ENCODE results near the gene FZD7. TPM values are rescaled to one million over a fixed set of nuclear protein-coding genes. Genes with fewer than 3 reads are reported as not detected.
A peak's percentile ranks its signal among the peaks of the same experiment; 100 is the strongest.

Gene FZD7
- total RNA-seq: 10 to 100 TPM in 2 of 4 donors, 1 to 10 TPM in 2; 3.8 to 24.7 (median 10.1) TPM

- no peak for TF ChIP-seq CTCF (IDR thresholded peaks at IDR 0.05)
- DNase-seq (ENCODE audit: low spot score) (peak; percentile 59), ATAC-seq (ENCODE audit: low FRiP score) (peak; percentile 85)
Measured at GRCh38 chr2:202033317-202034248, at the start of gene FZD7. Gene FZD7 (plus strand): TSS chr2:202033855. CDS start chr2:202034648, 793 bp downstream.

- DNase-seq (ENCODE audit: low spot score): no peak
- no peak for TF ChIP-seq CTCF (IDR thresholded peaks at IDR 0.05)
- no peak for ATAC-seq (ENCODE audit: low FRiP score)
Measured at GRCh38 chr2:201984333-201984732, 49.3 kb upstream of the FZD7 start.

- no peak for DNase-seq (ENCODE audit: low spot score)
- no peak for ATAC-seq (ENCODE audit: low FRiP score)
- no peak for TF ChIP-seq CTCF (IDR thresholded peaks at IDR 0.05)
Measured at GRCh38 chr2:201984800-201985525, 48.7 kb upstream of the FZD7 start.

- no peak for TF ChIP-seq CTCF (IDR thresholded peaks at IDR 0.05)
Measured at GRCh38 chr2:201985728-201986462, 47.8 kb upstream of the FZD7 start.

GRCh38 chr2:201986463-201986735, 47.3 kb upstream of the FZD7 start:
- no peak for TF ChIP-seq CTCF (IDR thresholded peaks at IDR 0.05)
- ATAC-seq (ENCODE audit: low FRiP score): no peak
- DNase-seq (ENCODE audit: low spot score): no peak

More at GRCh38 chr2:201985728-201986462, 47.8 kb upstream of the FZD7 start:
- no peak for ATAC-seq (ENCODE audit: low FRiP score)
- DNase-seq (ENCODE audit: low spot score): no peak

GRCh38 chr2:201987426-201987825, 46.2 kb upstream of the FZD7 start:
- no peak for TF ChIP-seq CTCF (IDR thresholded peaks at IDR 0.05)
- ATAC-seq (ENCODE audit: low FRiP score) (no peak), DNase-seq (ENCODE audit: low spot score) (no peak)

Data from omental fat pad (tissue), 4 donors.